Cardiac fibroblast (primary cell): ENCODE results near the gene RALGAPB.
A peak's percentile ranks its signal among the peaks of the same experiment; 100 is the strongest.

Experiments
- DNase-seq, 2 donors: peaks; one replicate each; pipeline versions ENCODE4 v3.0.0 to v3.0.0-alpha.2; 2010; ENCODE audit warnings: low read depth in 2 of 2
- H3K4me3 ChIP-seq, 2 donors: replicated peaks in 1 of 2; 1 replicate in 1 of 2; 2 replicates in 1 of 2; pipeline ENCODE4 v1.5.1; 2011; ENCODE audit warnings: low read depth in 2 of 2, low read length in 2 of 2, mild to moderate bottlenecking in 2 of 2, moderate library complexity in 1 of 2
- TF ChIP-seq, protein P1 (sequence below): IDR thresholded peaks from one replicate; pipeline ENCODE4 v1.5.1; 2011; ENCODE audit warnings: low read depth, mild to moderate bottlenecking, low read length, inconsistent platforms

RALGAPB gene

DNA sequence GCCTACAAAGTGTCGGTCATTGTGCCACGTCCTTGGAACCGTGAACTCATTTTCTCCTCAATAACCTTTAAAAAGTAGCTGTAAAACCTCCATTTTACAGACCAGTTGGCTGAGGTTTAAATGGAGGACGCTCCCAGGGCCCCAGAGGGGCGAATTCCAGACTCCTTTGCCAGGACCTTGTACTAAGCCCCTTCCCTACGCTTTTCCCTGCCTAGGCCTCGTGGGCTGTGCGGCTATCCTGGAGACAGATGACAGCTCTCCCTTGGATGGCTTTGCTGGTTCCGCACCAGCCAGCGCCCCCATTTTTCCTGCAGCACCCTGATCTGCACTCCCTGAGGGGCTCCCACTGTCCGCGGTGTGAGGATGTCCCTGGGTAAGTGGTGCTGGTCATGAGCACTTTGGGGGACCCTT is 25.4 kb upstream of the RALGAPB start:
- DNase-seq, result no peak
- TF ChIP-seq, protein P1, sequence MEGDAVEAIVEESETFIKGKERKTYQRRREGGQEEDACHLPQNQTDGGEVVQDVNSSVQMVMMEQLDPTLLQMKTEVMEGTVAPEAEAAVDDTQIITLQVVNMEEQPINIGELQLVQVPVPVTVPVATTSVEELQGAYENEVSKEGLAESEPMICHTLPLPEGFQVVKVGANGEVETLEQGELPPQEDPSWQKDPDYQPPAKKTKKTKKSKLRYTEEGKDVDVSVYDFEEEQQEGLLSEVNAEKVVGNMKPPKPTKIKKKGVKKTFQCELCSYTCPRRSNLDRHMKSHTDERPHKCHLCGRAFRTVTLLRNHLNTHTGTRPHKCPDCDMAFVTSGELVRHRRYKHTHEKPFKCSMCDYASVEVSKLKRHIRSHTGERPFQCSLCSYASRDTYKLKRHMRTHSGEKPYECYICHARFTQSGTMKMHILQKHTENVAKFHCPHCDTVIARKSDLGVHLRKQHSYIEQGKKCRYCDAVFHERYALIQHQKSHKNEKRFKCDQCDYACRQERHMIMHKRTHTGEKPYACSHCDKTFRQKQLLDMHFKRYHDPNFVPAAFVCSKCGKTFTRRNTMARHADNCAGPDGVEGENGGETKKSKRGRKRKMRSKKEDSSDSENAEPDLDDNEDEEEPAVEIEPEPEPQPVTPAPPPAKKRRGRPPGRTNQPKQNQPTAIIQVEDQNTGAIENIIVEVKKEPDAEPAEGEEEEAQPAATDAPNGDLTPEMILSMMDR, result no peak
- H3K4me3 ChIP-seq, result peak overlapping the region; percentile 92 to 97

DNA sequence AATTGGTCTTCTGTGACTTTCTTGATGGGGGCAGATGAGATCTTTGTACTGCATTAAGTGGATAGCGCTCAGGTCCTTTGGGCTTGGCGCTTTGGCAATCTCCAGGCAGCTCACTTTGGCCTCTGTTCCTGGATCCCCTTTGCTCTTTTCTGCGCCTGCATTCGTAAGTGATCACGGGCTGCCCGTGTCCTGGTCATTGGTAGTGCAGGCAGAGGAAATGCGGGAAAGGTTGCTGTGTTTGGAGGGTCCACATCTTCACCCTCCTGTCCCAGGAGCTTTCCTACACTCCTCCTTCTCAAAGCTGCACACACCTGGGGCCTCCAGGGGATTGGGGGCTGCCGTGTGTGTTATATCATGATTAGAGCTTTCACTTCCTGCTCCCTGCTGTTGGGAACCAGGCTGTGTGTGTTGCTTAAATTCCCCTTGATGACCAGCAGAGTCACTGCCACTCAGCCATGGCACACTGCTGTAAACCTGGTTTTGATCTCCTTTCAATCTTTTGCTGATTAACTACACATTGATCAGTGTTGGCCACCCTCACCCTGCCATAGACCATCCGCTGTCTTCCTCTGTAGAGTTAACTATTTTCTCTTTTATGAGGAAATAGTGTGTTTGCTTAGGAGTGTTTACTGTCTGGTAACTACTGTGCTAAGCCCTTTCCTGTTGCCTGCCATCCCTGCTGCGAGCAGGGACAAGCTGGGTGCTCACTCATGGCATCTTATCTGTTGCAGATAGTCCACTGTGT is 24.5 kb upstream of the RALGAPB start:
- no peak for DNase-seq
- TF ChIP-seq, protein P1, result no peak
- no peak overlapping the region for H3K4me3 ChIP-seq

DNA sequence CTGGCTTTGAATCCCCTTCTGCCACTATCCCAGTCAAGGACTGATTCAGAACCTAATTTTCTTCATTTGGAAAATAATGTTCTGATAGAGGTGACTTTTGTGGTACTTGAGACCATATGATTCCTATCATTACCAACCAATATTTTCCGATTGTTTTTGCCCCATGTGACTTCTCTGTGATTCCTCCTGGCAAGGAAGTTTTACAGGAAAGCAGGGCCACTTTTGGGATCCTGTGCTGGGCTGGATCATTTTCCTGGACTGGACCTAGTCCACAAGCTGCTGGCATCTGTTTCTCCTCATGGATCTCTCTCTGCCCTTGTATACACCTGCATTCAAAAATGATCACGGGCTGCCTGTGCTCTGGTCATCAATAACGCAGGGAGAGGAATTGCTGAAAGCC is 23.6 kb upstream of the RALGAPB start:
- no peak for DNase-seq
- no peak overlapping the region for H3K4me3 ChIP-seq

DNA sequence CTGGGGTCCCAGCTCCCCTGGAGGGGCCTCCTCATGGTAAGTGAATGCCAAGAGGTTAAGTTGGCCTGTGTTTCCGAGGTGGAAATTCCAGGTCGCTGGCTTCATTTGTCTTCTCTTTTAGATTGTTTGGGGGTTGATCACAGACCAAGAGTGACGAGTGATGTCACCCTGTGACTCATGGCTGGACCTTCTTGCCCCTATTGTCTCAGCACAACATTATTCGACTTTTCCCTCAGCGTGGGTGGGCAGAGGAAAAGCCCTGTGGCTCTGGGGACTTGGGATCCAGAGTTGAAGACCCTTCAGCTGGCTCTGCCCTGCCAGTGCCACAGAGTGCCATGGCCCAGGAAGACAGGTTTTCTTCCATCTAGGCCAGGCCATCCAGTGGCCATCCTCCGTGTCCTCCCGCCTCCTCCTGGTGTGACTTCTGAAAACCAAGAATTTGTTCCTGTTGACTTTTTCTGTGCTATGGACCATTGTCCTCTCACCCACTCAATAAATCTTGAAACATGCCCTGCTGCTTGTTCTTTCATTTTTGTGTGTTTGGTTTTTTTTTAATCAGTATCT is 22.1 kb upstream of the RALGAPB start:
- TF ChIP-seq, protein P1, result no peak
- DNase-seq, result peak in 1 of 2 donors; percentile 89
- no peak overlapping the region for H3K4me3 ChIP-seq

More for the DNA sequence above, 23.6 kb upstream of the RALGAPB start:
- TF ChIP-seq, protein P1, result no peak

DNA sequence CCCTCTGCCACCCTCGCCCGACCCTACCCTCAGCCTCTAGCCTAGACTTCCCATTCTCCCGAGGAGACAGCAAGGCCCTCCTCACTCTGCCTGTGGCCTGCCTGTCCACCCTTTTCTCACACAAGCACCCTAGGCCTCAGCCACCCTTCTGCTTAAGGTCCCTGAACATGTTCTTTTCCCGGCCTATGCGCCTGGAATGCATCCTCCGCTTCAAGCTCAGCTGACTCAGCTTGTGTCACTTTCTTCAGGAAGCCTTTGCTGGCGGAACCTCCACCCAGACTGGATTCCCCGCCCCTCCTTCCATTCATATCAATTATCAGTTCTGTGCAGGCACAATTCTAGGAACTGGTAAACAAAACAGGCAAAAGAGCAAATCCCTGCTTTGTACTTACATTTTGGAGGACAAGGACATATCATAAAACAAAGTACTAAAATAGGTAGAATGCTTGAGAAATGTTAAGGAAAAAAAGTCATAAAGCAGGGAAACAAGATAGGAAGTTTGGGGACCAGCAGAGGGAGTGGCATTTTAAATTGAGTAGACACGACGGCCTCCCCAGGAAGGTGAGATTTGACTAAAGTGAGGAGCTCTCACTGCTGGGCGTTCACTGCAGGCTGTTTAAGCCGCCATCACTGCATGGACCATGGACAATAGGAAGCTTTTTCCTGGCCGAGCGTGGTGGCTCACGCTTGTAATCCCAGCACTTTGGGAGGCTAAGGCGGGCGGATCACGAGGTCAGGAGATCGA is 19.6 kb upstream of the RALGAPB start:
- TF ChIP-seq, protein P1, result no peak
- peak; percentile 68 to 79 for DNase-seq
- no peak overlapping the region for H3K4me3 ChIP-seq

DNA sequence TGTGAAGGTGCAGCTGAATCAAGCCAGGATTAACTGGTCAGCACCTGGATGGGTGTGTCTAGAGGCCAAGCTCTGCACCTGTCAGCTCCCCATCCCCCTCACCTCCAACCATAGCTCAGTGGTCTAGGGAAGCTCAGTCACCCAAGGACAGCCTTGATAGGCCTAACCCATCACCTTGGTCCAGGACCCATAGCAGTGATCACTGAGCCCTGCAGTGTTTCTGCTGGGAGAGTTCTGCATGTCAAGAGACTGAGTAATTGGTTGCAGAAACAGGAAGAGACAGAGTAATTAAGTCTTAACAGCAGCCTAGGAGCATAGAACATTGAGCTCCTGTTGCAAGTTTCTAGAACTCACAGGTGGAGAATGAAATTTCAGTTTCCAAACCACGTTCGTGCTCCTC is 18.7 kb upstream of the RALGAPB start:
- DNase-seq, result no peak
- H3K4me3 ChIP-seq, result no peak overlapping the region
- TF ChIP-seq, protein P1, result no peak
